Measurements from ENCODE around the gene GRIK2.

DNA sequence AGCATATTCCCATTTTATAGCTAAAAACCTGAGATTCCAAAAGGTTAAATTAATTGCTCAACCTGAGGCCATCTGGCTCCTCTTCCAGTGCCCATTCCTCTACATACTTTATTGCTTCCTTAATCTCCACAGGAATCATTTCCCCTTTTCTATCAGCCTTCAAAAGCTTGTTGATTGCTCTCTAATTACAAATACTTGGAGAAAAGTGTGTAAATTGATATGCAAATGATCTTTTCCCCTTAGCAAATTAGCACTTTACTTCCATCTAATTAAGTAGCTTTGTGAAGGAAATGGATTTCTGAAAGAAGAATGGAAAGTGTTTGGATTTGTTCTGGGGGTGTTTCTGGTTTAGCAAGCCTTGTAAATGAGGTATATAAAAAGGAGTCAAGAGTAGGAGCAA lies 323.3 kb downstream of the GRIK2 start:
- no peak for TF ChIP-seq EZH2 (IDR thresholded peaks at IDR 0.05; ENCODE audit: low read depth)
- TF ChIP-seq, protein P1, sequence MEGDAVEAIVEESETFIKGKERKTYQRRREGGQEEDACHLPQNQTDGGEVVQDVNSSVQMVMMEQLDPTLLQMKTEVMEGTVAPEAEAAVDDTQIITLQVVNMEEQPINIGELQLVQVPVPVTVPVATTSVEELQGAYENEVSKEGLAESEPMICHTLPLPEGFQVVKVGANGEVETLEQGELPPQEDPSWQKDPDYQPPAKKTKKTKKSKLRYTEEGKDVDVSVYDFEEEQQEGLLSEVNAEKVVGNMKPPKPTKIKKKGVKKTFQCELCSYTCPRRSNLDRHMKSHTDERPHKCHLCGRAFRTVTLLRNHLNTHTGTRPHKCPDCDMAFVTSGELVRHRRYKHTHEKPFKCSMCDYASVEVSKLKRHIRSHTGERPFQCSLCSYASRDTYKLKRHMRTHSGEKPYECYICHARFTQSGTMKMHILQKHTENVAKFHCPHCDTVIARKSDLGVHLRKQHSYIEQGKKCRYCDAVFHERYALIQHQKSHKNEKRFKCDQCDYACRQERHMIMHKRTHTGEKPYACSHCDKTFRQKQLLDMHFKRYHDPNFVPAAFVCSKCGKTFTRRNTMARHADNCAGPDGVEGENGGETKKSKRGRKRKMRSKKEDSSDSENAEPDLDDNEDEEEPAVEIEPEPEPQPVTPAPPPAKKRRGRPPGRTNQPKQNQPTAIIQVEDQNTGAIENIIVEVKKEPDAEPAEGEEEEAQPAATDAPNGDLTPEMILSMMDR (conservative IDR thresholded peaks at IDR 0.05) = no peak

Data from PC-9 (cell line).